Adrenal gland (tissue), 12 donors: ENCODE results near the gene AUTS2. TPM values are rescaled to one million over a fixed set of nuclear protein-coding genes. Genes with fewer than 3 reads are reported as not detected.

ENCODE experiments used
- DNase-seq, 7 donors: peaks; one replicate each; pipeline ENCODE4 v3.0.0-alpha.2; 2019 to 2020
- H3K27ac ChIP-seq, 5 donors: fragments of 200-600 bp; sonication (generic) in 4 of 5; 1 replicate in 3 of 5; 2 replicates in 2 of 5; pipeline versions ENCODE4 v1.5.1 to v1.8.0; 2016 to 2020; ENCODE audit warnings: mild to moderate bottlenecking in 1 of 5
- H3K27me3 ChIP-seq: fragments of 200-600 bp; 2 replicates; pipeline ENCODE4 v1.8.0; 2021
- H3K36me3 ChIP-seq, 2 donors: fragments of 200-600 bp; replicated peaks in 1 of 2; 1 replicate in 1 of 2; 2 replicates in 1 of 2; pipeline versions ENCODE4 v1.5.1 to v1.8.0; 2018 to 2022
- H3K4me1 ChIP-seq, 2 donors: fragments of 200-600 bp; replicated peaks in 1 of 2; 1 replicate in 1 of 2; 2 replicates in 1 of 2; pipeline versions ENCODE4 v1.5.1 to v1.8.0; 2018 to 2021
- H3K4me3 ChIP-seq, 4 donors: fragments of 200-600 bp; sonication (generic) in 3 of 4; one replicate each; pipeline ENCODE4 v1.5.1; 2016 to 2018
- H3K9me3 ChIP-seq, 3 donors: fragments of 200-600 bp; sonication (generic) in 1 of 3; replicated peaks in 1 of 3; 1 replicate in 2 of 3; 2 replicates in 1 of 3; pipeline versions ENCODE4 v1.5.1 to v1.8.0; 2016 to 2021
- POLR2A ChIP-seq, 2 donors: fragments of 450-650 bp; IDR thresholded peaks; one replicate each; pipeline ENCODE4 v1.6.1; 2017; ENCODE audit warnings: antibody characterized with exemption in 2 of 2, mild to moderate bottlenecking in 2 of 2, moderate library complexity in 1 of 2
- WGBS, 4 donors: extraction: QIAGEN DNeasy Blood & Tissue Kit in 2 of 4; methylation state at CpG; one replicate each; pipeline versions ENCODE4 v1.1.5 to v1.1.7; 2013 to 2017; 5-methylcytosine and 5-hydroxymethylcytosine counted together
- intact Hi-C, 2 donors: fragments of 100-400 bp; cut with DNase I; formaldehyde crosslinking; loops; one replicate each; pipeline versions ENCODE4 v1.14.1 to v1.15.0; 2022 to 2023
- polyA plus RNA-seq, 3 donors: library from polyadenylated mRNA; stranded (reverse); fragments of 200-250 nt in 2 of 3; fragments of 350-450 nt in 1 of 3; fragmentation: Illumina TruSeq in 1 of 3; extraction: RNeasy Lipid Tissue Mini Kit (QIAGEN cat#74804) in 1 of 3; gene quantifications; one replicate each; pipeline ENCODE4 v1.2.3, GENCODE V29; 2013 to 2014
- total RNA-seq, 9 donors: library from RNA; depleted of rRNA in 4 of 9; stranded (reverse); fragments of >200 nt in 4 of 9; fragments of 120-200 nt in 1 of 9; fragmentation: NEBNext Ultra II Directional in 1 of 9; extraction: Animal tissue kit (Norgen Biotek cat#: 25700) in 1 of 9; gene quantifications; one replicate each; pipeline versions ENCODE4 v1.1.0 to v1.2.4, GENCODE V29; 2013 to 2023
- TF ChIP-seq, protein P1 (sequence below), 6 experiments: fragments of 450-650 bp in 4 of 6; fragments of 200-600 bp in 2 of 6; sonication (generic) in 1 of 6; IDR thresholded peaks; 1 replicate in 5 of 6; 2 replicates in 1 of 6; pipeline versions ENCODE4 v1.5.1 to v1.8.0; 2016 to 2021; ENCODE audit warnings: antibody characterized with exemption in 6 of 6, mild to moderate bottlenecking in 2 of 6, moderate library complexity in 1 of 6
- donor health status: healthy with polysubstance abuse.
- donor health status: Bipolar disorder and iron deficiency.
- donor health status: DM: yes; HTN: yes; CAD: no.
- donor health status: DM: no; HTN: no; CAD: no.
- donor health status: DM: no; HTN: no; CAD: no.
- donor health status: DM: yes; HTN: yes; CAD: no.

Gene AUTS2
- total and polyA plus RNA-seq, 12 donors: 6.4 to 44.0 (median 15.2) TPM

DNA sequence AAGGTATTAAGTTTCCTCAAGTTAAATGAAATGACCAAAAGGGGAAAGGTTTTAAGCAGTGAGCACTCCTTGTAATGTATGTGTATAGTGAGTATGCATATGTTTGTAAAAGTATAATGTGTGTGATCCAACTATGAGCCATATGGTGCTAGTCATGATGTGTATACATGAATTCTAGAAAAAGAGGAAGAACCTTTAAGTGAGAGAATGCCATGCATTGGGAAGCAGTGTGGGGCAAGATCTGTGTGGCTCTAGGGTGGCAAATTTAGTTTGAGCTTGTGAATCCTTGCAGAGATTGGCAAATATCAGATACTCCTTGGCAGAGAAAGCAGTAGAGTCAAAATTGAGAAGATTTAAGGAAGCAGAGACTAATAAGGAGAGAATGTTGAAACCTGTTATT, 435.0 kb downstream of the AUTS2 start:
- intact Hi-C loops: no loop called here
- no peak overlapping the region for H3K4me3 ChIP-seq

DNA sequence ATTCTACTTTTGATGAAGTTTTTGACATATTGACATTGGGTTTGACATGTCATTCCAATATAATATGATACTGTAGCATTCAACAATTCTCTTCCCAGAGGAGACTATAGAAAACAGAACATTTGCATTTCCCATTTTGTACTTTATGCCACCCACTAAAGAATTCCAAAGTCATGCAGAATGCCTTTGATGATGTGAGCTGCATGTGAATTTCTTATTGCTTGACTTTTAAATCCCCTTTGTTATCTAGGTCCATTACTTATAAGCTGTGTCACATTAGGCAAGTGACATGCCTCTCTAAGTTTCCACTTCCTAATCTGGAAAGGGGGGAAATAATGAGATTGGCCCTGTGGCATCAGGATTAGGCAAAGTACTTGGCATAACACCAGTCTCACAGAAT, 436.7 kb downstream of the AUTS2 start:
- H3K36me3 ChIP-seq: no peaks in the 10 kb centered on the region
- TF ChIP-seq POLR2A (IDR thresholded peaks at IDR 0.05): no peak
- TF ChIP-seq, protein P1, sequence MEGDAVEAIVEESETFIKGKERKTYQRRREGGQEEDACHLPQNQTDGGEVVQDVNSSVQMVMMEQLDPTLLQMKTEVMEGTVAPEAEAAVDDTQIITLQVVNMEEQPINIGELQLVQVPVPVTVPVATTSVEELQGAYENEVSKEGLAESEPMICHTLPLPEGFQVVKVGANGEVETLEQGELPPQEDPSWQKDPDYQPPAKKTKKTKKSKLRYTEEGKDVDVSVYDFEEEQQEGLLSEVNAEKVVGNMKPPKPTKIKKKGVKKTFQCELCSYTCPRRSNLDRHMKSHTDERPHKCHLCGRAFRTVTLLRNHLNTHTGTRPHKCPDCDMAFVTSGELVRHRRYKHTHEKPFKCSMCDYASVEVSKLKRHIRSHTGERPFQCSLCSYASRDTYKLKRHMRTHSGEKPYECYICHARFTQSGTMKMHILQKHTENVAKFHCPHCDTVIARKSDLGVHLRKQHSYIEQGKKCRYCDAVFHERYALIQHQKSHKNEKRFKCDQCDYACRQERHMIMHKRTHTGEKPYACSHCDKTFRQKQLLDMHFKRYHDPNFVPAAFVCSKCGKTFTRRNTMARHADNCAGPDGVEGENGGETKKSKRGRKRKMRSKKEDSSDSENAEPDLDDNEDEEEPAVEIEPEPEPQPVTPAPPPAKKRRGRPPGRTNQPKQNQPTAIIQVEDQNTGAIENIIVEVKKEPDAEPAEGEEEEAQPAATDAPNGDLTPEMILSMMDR (IDR thresholded peaks at IDR 0.05): no peak
- no peaks in the 10 kb centered on the region for H3K27me3 ChIP-seq
- H3K4me3 ChIP-seq: no peak overlapping the region
- H3K27ac ChIP-seq: no peak overlapping the region
- no peaks in the 10 kb centered on the region for H3K4me1 ChIP-seq
- no peak for DNase-seq
- no peaks in the 10 kb centered on the region for H3K9me3 ChIP-seq
- intact Hi-C loops: no loop called here

More for the DNA sequence above, 435.0 kb downstream of the AUTS2 start:
- H3K4me1 ChIP-seq: no peaks in the 10 kb centered on the region
- H3K27me3 ChIP-seq: no peaks in the 10 kb centered on the region
- TF ChIP-seq POLR2A (IDR thresholded peaks at IDR 0.05): no peak
- no peaks in the 10 kb centered on the region for H3K9me3 ChIP-seq
- H3K36me3 ChIP-seq: no peaks in the 10 kb centered on the region
- H3K27ac ChIP-seq: no peak overlapping the region
- DNase-seq: no peak

DNA sequence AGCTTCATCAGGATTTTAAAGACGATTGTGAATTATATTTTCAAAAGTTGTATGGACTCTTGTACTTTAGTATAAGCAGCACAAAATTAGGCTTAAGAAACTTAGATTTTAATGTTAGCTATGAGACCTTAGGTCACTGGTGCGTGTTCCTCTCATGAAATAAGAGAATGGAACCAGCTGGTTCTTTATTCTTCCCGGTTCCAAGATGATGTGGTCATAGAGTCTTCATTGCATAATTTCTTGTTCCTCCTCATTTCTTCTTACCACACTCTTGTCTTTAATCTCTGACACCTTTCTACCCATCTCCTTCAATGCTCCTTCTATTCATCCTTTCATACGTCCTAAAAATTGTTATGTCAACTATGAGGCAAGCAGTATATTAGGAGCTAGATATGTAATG, 437.2 kb downstream of the AUTS2 start:
- no peaks in the 10 kb centered on the region for H3K4me1 ChIP-seq
- TF ChIP-seq POLR2A (IDR thresholded peaks at IDR 0.05): no peak
- TF ChIP-seq, protein P1 (IDR thresholded peaks at IDR 0.05): no peak
- H3K4me3 ChIP-seq: no peak overlapping the region
- H3K27me3 ChIP-seq: no peaks in the 10 kb centered on the region
- intact Hi-C loops: no loop called here
- no peak overlapping the region for H3K27ac ChIP-seq
- WGBS, 4 donors: 69 to 77% (median 71%) methylated on average over 4 of the region's 4 CpGs
- H3K36me3 ChIP-seq: no peaks in the 10 kb centered on the region
- DNase-seq: no peak
- H3K9me3 ChIP-seq: no peaks in the 10 kb centered on the region

DNA sequence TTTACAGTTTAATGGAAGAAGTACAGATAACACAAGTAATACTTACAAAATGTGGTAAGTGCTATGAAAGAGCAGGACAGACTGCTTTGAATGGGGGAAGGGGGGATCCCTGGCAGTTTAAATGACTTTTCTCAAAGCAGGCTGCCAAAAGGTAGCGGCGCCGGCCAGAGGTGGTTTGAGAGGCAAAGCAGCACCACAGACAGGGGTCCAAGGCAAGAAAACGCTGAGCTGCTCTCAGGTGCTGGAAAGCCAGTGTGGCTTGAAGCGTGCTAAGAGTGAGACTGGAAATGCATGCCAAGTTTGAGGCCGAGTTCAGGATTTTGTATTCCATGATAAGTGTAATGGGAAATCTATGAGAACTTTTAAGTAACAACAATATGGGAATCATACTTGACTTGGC, 437.7 kb downstream of the AUTS2 start:
- Histone ChIP-seq H3K36me3 (no peaks in the 10 kb centered on the region), H3K27ac (no peak overlapping the region), H3K9me3 (no peaks in the 10 kb centered on the region), H3K4me1 (no peaks in the 10 kb centered on the region), H3K4me3 (no peak overlapping the region), H3K27me3 (no peaks in the 10 kb centered on the region)
- intact Hi-C loops: no loop called here
- no peak for DNase-seq
- 92 to 97% (median 95%) methylated on average over 6 of the region's 6 CpGs for WGBS, 4 donors
- no peak for TF ChIP-seq POLR2A (IDR thresholded peaks at IDR 0.05)
- TF ChIP-seq, protein P1 (IDR thresholded peaks at IDR 0.05): no peak

DNA sequence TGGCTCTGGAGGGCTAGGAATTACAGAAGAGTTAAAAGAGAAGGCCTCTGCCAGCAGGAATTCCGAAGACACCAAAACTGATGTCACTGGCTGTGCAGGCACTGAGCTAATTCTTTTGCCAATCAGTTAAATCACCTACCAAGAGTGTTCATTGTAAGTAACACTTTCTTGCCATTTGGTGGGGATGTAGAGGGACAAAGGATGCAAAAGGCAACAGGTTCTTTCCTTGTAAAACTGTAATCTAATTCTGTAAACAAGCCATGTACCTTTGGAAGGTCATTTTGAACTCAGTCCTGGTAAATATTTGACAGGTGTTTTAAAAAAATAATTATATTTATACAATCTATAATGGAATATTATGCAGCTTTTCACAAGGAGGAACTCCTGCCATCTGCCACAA, 438.4 kb downstream of the AUTS2 start:
- no peak for TF ChIP-seq POLR2A (IDR thresholded peaks at IDR 0.05)
- TF ChIP-seq, protein P1 (IDR thresholded peaks at IDR 0.05): no peak
- no peak for DNase-seq
- H3K27me3 ChIP-seq: no peaks in the 10 kb centered on the region
- H3K9me3 ChIP-seq: no peaks in the 10 kb centered on the region
- no peak overlapping the region for H3K4me3 ChIP-seq
- WGBS, 4 donors: 43 to 69% (median 65%) methylated on average over 1 of the region's 1 CpG
- intact Hi-C loops: no loop called here
- peaks cover 0 to 7% of the 10 kb centered on the region in 2 donors for H3K4me1 ChIP-seq
- no peak overlapping the region for H3K27ac ChIP-seq
- H3K36me3 ChIP-seq: no peaks in the 10 kb centered on the region
